UCSD-AML1 (cell line): ENCODE measurements around the gene LPAR1.
"Not testable (repeated sequence)": the region's sequence is repeated elsewhere in the genome, so short reads cannot be mapped to it uniquely, and the experiment has no call there.

ENCODE experiments used
- DNase-seq: peaks from one replicate; lab custom pipeline; 2025; ENCODE audit not compliant: unreplicated experiment; lab: John Stamatoyannopoulos, UW

Gene LPAR1

GRCh38 chr9:111038331-111039230 is at the start of gene LPAR1:
Gene LPAR1 (minus strand): TSS chr9:111038470. CDS start chr9:110972117, 66,353 bp downstream.
- peak; percentile 42 for DNase-seq

DNA sequence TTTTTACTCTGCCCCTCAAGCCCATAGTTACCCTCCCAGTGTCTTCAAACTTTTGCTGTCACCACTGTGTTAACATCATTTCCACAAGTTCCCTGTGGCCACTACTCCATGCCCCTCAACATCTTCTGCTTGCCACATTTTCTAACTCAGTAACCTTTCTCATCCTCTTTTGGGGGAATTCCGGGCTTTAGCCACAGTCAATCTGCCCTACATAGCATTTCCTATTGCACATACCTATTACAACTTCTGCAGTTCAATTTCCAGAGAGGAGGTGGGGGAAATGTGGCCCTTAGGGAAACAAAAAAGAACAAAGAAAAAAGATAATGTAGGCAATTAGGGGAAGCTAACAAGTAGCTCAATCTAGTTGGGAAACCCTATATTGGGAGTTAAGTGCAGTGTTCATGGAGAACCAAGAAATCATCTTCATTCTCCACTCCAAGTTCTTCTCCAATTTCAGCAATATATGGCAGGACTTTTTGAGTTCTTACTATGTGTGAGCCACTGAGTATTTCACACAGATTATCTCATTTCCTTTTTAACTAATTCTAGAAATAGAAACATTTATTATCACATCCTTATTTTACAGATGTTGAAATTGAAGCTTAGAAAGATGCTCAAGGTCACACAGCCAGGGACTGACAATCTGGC is 40.2 kb upstream of the LPAR1 start:
- DNase-seq: no peak

GRCh38 chr9:111076519-111076918 is 38.2 kb upstream of the LPAR1 start:
- DNase-seq: no peak

DNA sequence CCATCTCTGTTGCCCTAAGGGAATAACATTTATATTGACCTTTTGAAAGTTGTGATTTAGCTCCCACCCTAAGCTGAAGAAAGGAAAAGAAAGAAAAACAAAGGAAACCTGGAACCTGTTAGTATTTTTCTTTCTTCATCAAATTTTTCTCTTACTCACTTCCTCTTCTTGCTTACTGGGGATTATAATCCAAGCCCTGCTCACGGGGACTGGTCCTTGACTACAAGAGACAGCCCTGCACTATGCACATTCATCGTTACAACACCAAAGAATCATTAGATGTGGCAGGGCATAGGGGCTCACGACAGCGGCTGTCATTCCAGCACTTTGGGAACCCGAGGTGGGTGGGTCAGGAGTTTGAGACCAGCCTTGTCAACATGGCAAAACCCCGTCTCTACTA is 37.8 kb upstream of the LPAR1 start:
- no peak for DNase-seq

DNA sequence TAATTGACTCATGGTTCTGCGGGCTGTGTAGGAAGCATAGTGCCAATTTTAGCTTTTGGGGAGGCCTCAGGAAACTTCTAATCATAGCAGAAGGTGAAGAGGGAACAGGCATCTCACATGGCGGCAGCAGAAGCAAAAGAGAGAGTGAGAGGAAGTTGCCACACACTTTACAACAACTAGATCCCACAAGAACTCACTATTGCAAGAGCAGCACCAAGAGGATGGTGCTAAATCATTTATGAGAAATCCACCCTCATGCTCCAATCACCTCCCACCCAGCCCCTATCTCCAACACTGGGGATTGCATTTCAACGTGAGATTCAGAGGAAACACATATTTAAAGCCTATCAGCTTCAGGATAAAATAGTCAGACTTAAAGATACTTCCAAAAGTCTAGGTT is 36.1 kb upstream of the LPAR1 start:
- DNase-seq: peak; percentile 17

GRCh38 chr9:111069183-111069582 is 30.9 kb upstream of the LPAR1 start:
- no peak for DNase-seq

DNA sequence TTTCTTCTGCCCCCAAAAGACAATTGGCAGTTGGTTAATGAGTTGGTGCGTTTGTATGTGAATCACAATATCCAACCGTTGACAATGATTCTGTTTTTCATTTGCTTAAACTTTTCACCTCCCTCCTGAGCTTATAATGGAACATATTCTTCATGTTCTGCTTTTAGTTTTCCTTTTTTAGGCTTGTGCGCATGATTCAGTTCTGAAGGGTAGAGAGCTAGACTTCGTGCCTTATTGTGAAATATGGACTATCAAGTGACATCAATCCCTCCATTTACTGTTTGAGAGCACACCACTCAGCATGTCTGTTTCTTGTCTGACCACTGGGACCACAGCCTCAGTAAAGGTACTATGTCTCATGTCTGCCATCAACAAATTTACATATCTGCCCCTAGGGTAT is 30.5 kb upstream of the LPAR1 start:
- no peak for DNase-seq

DNA sequence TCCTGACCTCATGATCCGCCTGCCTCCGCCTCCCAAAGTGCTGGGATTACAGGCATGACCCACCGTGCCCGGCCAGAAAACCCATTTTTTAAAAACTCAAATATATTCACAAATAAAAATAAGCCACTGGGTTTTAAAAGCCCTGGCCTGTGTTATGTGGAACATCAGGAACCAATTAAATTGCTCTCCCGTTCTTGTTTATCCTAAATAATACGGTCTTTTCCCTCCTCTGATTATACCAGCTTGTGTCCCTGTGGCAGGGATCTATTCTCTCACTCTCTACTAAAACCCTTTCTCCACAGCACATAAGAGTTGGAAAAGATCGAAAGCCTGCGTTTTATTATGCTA is 30.1 kb upstream of the LPAR1 start:
- no peak for DNase-seq

- DNase-seq: no peak
Measured at GRCh38 chr9:111066468-111066867, 28.2 kb upstream of the LPAR1 start.

DNA sequence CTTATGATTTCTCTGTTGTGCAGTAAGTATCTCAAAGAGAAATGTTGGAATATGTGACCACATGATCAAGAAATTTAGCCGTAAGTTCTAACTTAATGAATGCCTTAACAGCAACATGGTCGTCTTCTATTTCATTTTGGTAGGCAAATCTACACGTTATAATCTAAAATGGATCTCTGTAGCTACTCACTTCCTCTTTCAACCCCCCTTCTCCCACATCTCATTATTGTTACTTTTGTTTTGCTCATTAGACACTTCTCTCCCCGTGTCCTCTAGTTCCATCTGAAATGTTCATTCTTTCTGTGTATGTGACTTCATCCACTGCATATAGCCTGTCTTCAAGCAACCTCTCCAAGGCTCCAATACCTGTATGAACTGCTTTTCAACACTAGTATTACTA is 27.1 kb upstream of the LPAR1 start:
- no peak for DNase-seq

DNA sequence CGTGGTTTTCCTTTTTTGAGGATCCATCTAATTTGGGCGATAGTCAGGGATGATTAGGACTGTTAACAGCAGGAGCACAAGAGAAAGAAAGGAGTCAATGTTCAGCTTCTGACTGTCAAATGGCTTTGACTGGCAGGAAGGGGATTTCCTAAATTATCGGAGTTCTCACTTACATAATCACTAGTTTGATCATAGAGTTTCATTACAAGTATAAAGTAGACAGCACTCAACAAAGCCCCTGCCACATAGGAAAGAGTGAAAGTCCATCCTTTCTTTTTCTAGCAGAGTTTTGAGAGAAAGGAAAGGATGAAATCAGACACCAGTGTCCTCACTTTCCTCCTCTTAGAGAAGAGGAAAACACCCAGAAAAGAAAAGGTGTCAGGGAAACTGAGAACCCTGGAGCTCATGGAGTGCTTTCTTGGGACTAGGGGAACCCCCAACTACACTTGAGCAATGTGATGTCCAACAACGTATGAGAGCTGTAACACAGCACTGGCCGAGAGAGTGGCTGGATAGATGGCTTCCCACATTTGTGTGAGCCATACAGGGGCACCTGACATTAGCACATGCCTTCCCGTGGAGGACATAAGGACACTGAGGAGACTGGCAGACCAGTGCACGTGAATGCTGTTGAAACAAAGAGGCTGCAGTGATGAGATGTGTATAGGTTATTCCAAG is 26.0 kb upstream of the LPAR1 start:
- DNase-seq: no peak

DNA sequence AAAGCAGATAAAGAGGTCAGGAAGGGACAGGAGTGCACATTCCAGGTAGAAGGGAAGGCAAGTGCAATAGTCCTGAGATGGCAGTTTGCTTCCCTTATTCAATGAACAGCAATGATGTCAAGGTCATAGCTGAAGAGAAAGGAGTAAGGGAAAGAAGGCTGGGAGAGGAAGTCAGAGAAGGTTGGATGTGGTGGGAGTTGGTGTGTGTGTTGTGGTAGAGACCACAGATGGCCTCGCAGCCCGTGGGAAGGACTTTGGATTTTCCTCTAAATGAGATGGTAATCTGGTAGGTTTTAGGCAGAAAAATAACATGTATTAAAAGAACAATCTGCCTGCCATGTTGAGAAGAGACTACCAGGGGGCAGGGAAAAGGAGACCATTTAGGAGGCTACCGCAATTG is 25.1 kb upstream of the LPAR1 start:
- DNase-seq: no peak

DNA sequence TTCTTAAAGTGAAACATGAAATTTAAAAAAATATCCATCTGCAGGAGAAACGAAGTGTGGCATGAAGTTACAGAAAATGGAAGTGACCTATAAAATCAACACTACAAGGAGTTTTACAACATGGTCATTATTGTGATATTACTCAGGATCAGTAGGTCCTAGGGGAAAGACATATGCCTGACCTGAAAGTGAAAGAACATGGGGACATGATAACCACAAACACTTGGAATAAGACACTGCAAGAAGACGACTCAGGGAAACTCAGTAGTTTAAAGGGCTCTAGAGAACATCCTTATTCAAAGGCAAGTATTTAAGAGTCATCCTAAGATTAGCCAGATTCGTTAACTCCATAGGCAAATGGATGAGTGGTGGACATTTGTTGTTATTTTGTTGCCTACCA is 19.9 kb upstream of the LPAR1 start:
- no peak for DNase-seq

DNA sequence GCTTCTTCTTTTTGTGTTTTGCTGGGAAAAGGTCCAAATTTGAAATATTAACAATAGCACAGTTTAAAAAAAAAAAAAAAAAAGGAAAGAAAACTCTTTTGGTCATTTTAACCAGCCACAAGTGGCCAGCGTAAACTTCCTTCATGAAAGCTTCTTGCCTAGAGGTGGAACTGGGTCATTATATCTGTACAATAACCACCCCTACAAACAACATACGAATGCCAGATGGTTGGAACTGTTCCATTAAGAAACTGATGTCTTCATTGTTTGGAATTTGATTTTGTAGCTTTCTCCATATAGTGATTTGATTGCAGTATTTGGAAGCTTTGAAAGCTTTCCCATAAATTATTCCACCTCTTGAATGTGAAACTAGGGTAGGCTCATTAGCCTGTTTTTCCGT is 18.3 kb upstream of the LPAR1 start:
- DNase-seq: no peak

DNA sequence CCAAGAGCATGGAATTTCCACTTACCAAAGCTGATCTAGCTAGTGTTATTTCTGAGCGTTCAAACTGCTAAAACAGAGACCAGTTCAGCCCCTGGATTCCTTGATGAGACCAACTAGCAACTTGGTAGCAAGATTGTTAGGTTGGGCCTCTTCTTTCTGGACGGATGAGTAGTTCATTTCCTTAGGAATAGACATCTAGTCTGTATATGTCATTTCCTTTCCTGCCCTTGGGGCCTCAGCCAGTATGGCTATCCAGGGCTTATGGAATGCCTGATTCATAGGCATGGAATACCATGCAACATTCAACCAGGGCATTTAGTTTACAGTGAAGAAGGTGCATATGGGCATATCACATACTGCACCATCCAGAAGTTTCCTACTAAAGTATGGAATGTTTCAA is 14.5 kb upstream of the LPAR1 start:
- no peak for DNase-seq

DNA sequence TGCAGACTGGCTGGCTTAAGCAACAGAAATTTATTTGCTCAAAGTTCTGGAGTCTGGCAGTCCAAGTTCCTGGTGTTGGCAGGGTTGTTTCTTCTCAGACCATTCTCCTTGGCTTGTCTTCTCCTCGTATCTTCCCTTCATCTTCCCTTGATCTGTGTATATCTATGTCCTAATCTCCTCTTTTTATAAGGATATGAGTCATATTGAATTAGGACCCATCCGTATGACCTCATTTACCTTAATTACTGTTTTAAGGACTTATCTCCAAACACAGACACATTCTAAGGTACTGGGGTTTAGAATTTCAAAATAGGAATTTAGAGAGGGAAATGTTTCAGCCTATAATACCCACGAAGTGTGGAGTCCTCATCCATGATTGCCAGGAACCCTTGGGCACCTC is 13.1 kb upstream of the LPAR1 start:
- DNase-seq: no peak

DNA sequence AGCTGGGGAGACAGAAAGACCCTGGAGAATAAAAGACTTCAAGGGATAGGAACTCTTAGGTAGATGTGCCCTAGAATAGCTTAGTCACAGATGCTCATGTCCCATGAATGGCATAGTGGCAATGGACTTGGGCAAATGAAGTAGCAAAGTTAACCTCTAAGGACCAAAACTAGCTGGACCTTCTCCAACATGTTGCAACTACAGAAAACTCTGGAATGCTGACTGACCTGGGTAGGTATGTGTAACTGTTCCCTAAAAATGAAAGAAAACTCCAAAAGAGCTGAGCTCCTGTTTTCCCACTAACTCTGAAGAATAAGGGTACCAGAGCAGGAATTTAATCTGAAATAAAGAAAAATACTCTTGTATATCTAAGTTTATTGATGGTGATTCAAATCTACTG is 12.5 kb upstream of the LPAR1 start:
- DNase-seq: no peak

DNA sequence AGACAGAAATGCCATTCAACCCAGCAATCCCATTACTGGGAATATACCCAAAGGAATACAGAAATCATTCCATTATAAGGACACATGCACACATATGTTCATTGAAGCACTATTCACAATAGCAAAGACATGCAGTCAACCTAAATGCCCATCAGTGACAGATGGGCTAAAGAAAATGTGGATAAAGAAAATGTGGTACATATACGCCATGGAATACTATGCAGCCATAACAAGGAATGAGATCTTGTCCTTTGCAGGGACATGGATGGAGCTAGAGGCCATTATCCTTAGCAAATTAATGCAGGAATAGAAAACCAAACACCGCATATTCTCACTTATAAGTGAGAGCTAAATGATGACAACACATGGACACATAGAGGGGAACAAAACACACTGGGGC is 9.0 kb upstream of the LPAR1 start:
- not testable (repeated sequence) for DNase-seq

- no peak for DNase-seq
Measured at GRCh38 chr9:111041902-111042301, 3.6 kb upstream of the LPAR1 start.

- DNase-seq: no peak
Measured at GRCh38 chr9:111040494-111040893, 2.2 kb upstream of the LPAR1 start.

DNA sequence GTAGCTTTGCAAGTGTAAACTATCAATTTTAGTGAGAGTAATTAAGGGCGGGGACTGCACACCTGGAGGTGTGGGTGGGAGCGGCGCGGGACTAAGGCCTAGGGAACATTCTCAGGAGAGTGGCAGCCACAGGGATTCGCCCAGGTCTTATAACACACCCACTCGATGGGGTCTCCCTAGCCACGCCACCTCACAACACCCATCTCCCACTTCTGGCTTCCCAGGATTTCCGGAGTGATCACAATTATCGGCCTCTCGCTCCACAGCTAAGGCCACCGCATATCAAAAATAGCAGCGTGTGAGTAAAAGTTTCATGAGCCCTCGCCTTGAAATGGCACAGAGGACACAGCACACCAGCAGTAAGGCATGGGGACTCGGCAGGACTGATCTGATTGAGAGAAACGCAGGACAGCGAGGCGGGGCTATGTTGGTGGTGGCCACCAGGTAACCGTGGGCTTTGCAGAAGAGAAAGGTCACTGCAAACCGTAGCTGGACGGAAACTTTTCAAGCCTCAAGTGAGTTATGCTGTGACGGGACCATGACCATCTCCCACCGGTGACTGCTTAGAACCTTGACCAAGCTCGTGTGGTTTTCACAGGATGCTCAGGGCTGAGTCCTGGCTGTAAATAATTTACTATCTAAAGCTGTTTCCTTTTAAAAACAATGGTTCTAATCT is 1.1 kb upstream of the LPAR1 start:
- DNase-seq: no peak
